ENCODE results near the gene SBK2.

Gene SBK2

GRCh38 chr19:55482967-55483705 is 53.8 kb downstream of the SBK2 start:
- peak overlapping the region in 10 of 11 experiments; percentile 89 to 100 (median 97); a peak in 15 of 22 replicates for H3K4me2 ChIP-seq
- no peak overlapping the region for H3K4me3 ChIP-seq
- H3K36me3 ChIP-seq: peaks cover 4 to 32% (median 12%) of the 10 kb centered on the region in 11 experiments; a peak in 15 of 22 replicates
- no peak overlapping the region for H3K27ac ChIP-seq
- no peak for TF ChIP-seq Cebpa-rat (IDR thresholded peaks at IDR 0.05)
- no peaks in the 10 kb centered on the region for H3K9me3 ChIP-seq (replicated peaks in 1 of 11)
- H3K4me1 ChIP-seq: peaks cover 57 to 66% (median 62%) of the 10 kb centered on the region in 10 experiments
- H4K20me1 ChIP-seq: peaks cover 0 to 61% (median 12%) of the 10 kb centered on the region in 11 experiments; a peak in 14 of 22 replicates
- H3K27me3 ChIP-seq: no peaks in the 10 kb centered on the region
- peak overlapping the region in 4 of 11 experiments; percentile 78 to 83 (median 82); a peak in 4 of 22 replicates for H3K9ac ChIP-seq

GRCh38 chr19:55482156-55482961 is 54.6 kb downstream of the SBK2 start:
- no peak overlapping the region for H3K4me2 ChIP-seq
- H3K36me3 ChIP-seq: peaks cover 4 to 32% (median 12%) of the 10 kb centered on the region in 11 experiments; a peak in 15 of 22 replicates
- H4K20me1 ChIP-seq: peaks cover 0 to 56% (median 13%) of the 10 kb centered on the region in 11 experiments; a peak in 14 of 22 replicates
- H3K4me3 ChIP-seq: no peak overlapping the region
- H3K4me1 ChIP-seq: peaks cover 58 to 67% (median 63%) of the 10 kb centered on the region in 10 experiments
- H3K27ac ChIP-seq: no peak overlapping the region
- no peak overlapping the region for H3K9ac ChIP-seq
- no peaks in the 10 kb centered on the region for H3K27me3 ChIP-seq
- H3K9me3 ChIP-seq (replicated peaks in 1 of 11): no peaks in the 10 kb centered on the region
- no peak for TF ChIP-seq Cebpa-rat (IDR thresholded peaks at IDR 0.05)

- Histone ChIP-seq H3K4me2 (no peak overlapping the region), H3K4me3 (no peak overlapping the region), H3K9ac (no peak overlapping the region), H3K27me3 (no peaks in the 10 kb centered on the region), H4K20me1 (peaks cover 0 to 52% (median 13%) of the 10 kb centered on the region in 11 experiments; a peak in 14 of 22 replicates), H3K36me3 (peaks cover 4 to 32% (median 12%) of the 10 kb centered on the region in 11 experiments; a peak in 15 of 22 replicates), H3K9me3 (replicated peaks in 1 of 11) (no peaks in the 10 kb centered on the region), H3K27ac (no peak overlapping the region), H3K4me1 (peaks cover 52 to 62% (median 59%) of the 10 kb centered on the region in 10 experiments)
- no peak for TF ChIP-seq Cebpa-rat (IDR thresholded peaks at IDR 0.05)
Measured at GRCh38 chr19:55481794-55482155, 55.2 kb downstream of the SBK2 start.

- Histone ChIP-seq H3K27me3 (no peaks in the 10 kb centered on the region), H3K4me2 (no peak overlapping the region), H3K9me3 (replicated peaks in 1 of 11) (no peaks in the 10 kb centered on the region), H3K27ac (no peak overlapping the region), H4K20me1 (peaks cover 0 to 50% (median 13%) of the 10 kb centered on the region in 11 experiments; a peak in 13 of 22 replicates), H3K36me3 (peaks cover 4 to 32% (median 12%) of the 10 kb centered on the region in 11 experiments; a peak in 15 of 22 replicates), H3K9ac (no peak overlapping the region), H3K4me3 (no peak overlapping the region), H3K4me1 (peaks cover 47 to 57% (median 54%) of the 10 kb centered on the region in 10 experiments)
- no peak for TF ChIP-seq Cebpa-rat (IDR thresholded peaks at IDR 0.05)
Measured at GRCh38 chr19:55481148-55481793, 55.7 kb downstream of the SBK2 start.

DNA sequence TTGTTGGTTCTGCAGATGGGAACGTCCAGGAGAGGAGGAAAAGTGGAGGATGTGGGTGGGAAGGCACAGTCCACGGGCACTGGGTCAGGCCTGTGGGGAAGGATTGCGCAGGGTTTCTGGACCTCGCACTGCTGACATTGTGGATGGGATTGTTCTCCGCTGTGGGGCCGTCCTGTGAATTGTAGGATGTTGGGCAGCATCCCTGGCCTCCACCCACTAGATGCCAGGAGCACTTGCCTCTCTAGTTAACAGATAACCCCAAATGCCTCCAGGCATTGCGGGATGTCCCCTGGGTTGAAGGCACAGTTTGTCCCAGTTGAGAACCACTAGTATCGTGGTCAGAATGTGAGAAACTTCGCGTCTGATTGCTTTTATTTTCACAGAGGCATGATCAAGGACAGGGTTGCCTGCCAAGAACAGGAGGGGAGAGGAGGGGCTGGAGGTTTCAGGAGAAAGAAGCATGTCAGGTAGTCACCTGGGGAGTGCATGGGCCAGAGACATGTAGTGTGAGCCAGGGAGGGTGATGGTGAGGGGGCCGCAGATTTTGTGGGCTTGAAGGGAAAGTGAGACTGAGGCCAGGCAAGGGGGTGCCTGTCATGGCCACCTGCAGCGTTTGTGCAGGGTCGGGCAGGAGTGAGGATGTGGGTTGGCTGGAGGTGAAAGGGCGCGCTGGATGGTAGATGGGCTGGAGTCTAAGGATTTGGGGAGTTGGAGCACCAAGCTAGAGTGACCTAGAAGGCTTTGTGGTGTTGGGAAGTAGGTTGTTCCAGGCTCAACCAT is 57.3 kb downstream of the SBK2 start:
- Histone ChIP-seq H4K20me1 (peaks cover 0 to 46% (median 13%) of the 10 kb centered on the region in 11 experiments; a peak in 13 of 22 replicates), H3K9ac (peak overlapping the region in 7 of 11 experiments; percentile 13 to 80 (median 36); a peak in 10 of 22 replicates), H3K4me2 (peak overlapping the region in 10 of 11 experiments; percentile 7 to 92 (median 32); a peak in 14 of 22 replicates), H3K9me3 (replicated peaks in 1 of 11) (no peaks in the 10 kb centered on the region), H3K27me3 (no peaks in the 10 kb centered on the region), H3K27ac (no peak overlapping the region), H3K36me3 (peaks cover 4 to 32% (median 12%) of the 10 kb centered on the region in 11 experiments; a peak in 15 of 22 replicates), H3K4me3 (no peak overlapping the region), H3K4me1 (peaks cover 44 to 60% (median 55%) of the 10 kb centered on the region in 10 experiments)
- TF ChIP-seq Cebpa-rat (IDR thresholded peaks at IDR 0.05): no peak

- H3K4me1 ChIP-seq: peaks cover 38 to 56% (median 50%) of the 10 kb centered on the region in 10 experiments
- H3K27ac ChIP-seq: no peak overlapping the region
- no peak overlapping the region for H3K4me3 ChIP-seq
- no peaks in the 10 kb centered on the region for H3K27me3 ChIP-seq
- no peak for TF ChIP-seq Cebpa-rat (IDR thresholded peaks at IDR 0.05)
- H3K36me3 ChIP-seq: peaks cover 4 to 32% (median 12%) of the 10 kb centered on the region in 11 experiments; a peak in 15 of 22 replicates
- peak overlapping the region in 10 of 11 experiments; percentile 7 to 92 (median 35); a peak in 15 of 22 replicates for H3K4me2 ChIP-seq
- no peaks in the 10 kb centered on the region for H3K9me3 ChIP-seq (replicated peaks in 1 of 11)
- peaks cover 0 to 41% (median 13%) of the 10 kb centered on the region in 11 experiments; a peak in 13 of 22 replicates for H4K20me1 ChIP-seq
- peak overlapping the region in 4 of 11 experiments; percentile 13 to 80 (median 33); a peak in 2 of 22 replicates for H3K9ac ChIP-seq
Measured at GRCh38 chr19:55479045-55479444, 57.9 kb downstream of the SBK2 start.
